GM06990 (cell line): ENCODE data around the gene PLXNB3.
A peak's percentile ranks its signal among the peaks of the same experiment; 100 is the strongest.

Experiments
- DNase-seq: peaks from one replicate; pipeline ENCODE4 v3.0.0-alpha.2; 2011; ENCODE audit not compliant: insufficient read length; ENCODE audit errors: extremely low read depth
- H3K27me3 ChIP-seq: replicated peaks from 2 replicates; pipeline ENCODE4 v1.6.0; 2011; ENCODE audit warnings: low read length; ENCODE audit not compliant: control insufficient read depth, insufficient read depth
- H3K36me3 ChIP-seq: 2 replicates; pipeline ENCODE4 v1.5.1; 2011; ENCODE audit warnings: low read length; ENCODE audit not compliant: control insufficient read depth, insufficient read depth
- H3K4me3 ChIP-seq: replicated peaks from 2 replicates; pipeline ENCODE4 v1.5.1; 2011; ENCODE audit warnings: low read depth, mild to moderate bottlenecking, control low read depth, low read length
- TF ChIP-seq, protein P1 (sequence below): IDR thresholded peaks from 2 replicates; pipeline ENCODE4 v1.5.1; 2011; ENCODE audit warnings: low read length, control low read depth, mild to moderate bottlenecking, inconsistent platforms; ENCODE audit not compliant: insufficient read depth, poor library complexity, severe bottlenecking

Gene PLXNB3

DNA sequence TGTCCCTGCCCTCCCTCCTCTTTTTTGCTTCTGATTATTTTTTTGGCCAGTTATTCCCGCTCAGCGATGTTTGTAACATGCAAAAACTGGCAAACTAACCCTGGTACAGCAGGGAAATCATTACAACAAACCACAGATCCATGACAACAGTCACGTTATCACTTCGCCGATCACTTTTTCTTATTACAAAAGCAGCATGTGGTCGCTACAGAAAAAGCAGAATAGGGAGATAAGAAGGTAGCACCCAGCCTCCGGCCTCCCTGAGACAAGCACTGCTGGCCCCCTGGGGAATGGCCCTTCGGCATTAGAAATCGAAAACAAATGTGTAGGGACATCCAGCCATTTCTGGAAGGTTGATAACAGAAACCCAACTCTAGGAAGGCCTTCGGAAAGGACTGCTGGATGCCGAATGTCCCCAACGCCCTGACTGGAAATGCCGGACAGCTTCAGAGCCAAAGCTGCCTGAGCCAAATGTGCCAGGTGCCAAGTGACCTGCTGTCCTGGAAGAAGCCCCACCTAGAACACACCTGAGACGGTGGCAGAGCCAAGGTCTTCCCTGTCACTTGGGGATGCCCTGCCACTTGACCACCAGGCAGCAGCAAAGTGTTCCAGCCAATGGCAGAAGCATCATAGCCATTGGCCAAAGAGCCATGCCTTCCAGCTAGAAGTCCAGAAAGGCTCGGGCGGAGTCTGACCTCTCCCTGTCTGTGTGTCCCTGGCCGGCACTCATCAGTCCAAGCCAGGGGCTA is 27.2 kb downstream of the PLXNB3 start:
- Histone ChIP-seq H3K27me3 (no peaks in the 10 kb centered on the region), H3K36me3 (peaks cover 5% of the 10 kb centered on the region), H3K4me3 (no peak overlapping the region)
- TF ChIP-seq, protein P1, sequence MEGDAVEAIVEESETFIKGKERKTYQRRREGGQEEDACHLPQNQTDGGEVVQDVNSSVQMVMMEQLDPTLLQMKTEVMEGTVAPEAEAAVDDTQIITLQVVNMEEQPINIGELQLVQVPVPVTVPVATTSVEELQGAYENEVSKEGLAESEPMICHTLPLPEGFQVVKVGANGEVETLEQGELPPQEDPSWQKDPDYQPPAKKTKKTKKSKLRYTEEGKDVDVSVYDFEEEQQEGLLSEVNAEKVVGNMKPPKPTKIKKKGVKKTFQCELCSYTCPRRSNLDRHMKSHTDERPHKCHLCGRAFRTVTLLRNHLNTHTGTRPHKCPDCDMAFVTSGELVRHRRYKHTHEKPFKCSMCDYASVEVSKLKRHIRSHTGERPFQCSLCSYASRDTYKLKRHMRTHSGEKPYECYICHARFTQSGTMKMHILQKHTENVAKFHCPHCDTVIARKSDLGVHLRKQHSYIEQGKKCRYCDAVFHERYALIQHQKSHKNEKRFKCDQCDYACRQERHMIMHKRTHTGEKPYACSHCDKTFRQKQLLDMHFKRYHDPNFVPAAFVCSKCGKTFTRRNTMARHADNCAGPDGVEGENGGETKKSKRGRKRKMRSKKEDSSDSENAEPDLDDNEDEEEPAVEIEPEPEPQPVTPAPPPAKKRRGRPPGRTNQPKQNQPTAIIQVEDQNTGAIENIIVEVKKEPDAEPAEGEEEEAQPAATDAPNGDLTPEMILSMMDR = no peak
- DNase-seq = no peak

DNA sequence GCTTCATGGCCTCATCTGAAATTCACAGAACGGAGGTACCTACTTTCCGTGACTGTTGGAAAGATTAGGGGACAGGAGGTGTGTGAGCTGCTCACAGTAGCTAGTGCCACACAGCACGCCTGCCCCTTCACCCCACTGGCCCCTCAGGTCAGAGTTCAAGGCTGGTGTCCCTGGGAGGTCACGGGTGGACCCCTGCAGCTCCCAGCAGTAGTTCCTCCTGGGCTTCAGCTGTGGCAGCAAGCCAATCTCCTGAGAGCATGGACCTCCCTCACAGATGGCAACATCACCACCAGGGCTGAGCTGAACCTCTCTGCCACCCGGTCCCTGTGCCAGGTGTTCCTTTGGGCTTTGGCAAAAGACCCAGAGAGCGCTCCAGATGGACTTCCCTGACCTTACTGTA is 28.3 kb downstream of the PLXNB3 start:
- DNase-seq = no peak
- Histone ChIP-seq H3K4me3 (peak overlapping the region; percentile 65; the same call in 1 of the 2 replicates), H3K27me3 (no peaks in the 10 kb centered on the region), H3K36me3 (peaks cover 13% of the 10 kb centered on the region)
- TF ChIP-seq, protein P1 = no peak

DNA sequence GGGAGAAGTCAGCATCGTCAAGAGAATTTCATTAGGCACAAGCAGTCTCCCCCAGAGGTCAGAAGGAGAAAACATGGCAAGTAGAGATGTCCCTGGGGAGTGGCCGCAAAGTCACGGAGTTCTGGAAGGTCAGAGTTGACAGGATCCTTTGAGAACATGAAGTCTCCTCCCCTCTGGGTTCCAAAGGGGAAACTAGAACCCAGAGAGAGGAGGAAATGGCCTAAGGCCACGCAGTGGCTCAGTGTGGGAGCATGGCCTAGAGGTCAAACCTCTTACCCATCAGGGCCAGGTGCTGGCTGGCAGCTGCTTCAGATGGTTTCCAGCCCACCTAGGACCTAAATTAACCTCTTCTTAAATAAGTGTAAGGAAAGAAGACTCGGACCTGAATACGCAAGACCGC is 29.2 kb downstream of the PLXNB3 start:
- no peak for DNase-seq
- H3K36me3 ChIP-seq = peaks cover 18% of the 10 kb centered on the region
- TF ChIP-seq, protein P1 = no peak
- peak overlapping the region; percentile 65 for H3K4me3 ChIP-seq
- no peaks in the 10 kb centered on the region for H3K27me3 ChIP-seq

DNA sequence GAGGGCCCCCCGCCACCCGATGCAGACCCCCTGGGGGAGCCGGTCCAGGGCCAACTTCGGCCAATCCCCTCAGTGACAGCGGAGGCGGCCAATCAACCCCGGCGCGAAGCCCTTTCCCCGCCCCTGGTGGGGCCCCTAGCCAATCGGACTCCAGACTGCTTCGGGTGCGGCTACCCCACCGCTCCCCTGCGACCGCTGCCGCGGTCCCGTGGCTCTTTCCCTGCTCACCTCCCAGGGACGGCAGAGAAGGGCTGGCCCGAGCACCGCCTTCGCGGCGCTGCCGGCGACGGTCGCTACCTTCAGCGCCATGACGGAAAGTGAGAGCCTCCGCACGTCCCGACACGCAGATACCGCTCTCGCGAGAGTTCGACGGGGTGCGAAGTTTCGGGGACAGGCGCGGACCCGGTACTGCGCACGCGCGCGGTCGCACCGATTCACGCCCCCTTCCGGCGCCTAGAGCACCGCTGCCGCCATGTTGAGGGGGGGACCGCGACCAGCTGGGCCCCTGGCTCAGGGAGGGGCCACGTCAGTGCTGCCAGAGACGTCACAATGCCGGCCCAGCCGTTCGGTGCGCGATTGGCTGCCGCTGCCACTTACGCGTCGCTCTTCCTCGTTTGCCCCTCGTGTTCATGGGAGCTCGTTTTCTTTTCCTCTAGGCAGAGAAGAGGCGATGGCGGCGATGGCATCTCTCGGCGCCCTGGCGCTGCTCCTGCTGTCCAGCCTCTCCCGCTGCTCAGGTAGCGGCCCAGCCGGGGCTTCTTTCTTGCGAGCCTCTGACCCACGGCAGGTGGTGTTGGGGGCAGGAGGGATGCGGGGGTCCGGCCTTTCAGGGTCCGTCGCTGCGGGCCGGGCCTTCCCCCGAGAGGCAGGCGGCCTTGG is 30.2 kb downstream of the PLXNB3 start, which contains the start of the genes IDH3G and SSR4:
TSS of gene IDH3G (minus strand) at position 358 of the 879 bp plus-strand sequence. CDS start at position 309, 49 bp downstream.
TSS of gene SSR4 (plus strand) at position 651 of the 879 bp plus-strand sequence. CDS start at position 671, 20 bp downstream.
- Histone ChIP-seq H3K36me3 (peaks cover 20% of the 10 kb centered on the region), H3K4me3 (peak within 1 kb of the TSS; percentile 65), H3K27me3 (no peaks in the 10 kb centered on the region)
- DNase-seq = peak; percentile 97
- TF ChIP-seq, protein P1 = no peak

DNA sequence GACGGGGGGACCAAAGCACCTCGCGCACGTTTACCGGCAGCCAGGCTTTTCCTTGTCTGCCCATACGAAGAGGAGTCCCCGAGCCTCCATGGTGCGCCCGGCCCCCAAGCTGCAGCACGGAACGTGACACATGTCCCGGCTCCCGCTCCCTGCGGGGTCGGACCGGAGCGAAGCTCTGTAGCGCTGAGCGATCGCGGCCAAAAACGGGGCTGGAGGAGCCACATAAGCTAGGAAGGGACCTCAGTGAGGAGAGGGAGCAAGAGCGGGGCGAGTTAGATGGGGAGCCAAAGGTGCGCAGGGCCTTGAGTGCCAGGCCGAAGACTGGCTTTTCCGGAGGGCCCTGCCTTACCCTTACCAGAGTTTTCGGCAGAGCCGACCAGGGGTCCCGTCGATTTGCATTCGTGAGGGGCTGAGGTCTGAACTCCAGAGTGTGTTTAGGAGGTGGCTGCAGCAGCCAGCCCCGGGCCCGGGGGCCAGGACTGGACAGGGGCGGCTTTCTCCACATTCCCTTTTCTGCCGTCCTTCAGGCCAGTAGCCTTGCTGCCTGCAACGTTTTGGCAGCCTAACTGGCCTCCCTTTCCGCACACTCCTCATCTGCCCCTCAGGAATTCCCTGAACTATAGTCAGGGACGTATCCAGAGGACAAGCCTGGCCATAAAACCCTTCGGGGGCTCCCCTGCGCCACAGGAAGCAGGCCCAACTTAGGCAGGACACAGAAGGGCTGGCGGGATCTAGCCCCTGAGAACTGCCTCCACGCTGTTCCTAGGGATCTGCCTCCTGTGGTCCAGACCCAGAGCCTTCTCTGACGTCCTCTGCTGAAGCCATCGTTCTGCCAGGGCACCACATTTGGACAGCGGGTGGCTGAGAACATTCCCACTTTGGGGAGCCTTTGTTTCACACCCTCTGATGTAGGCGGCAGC is 31.1 kb downstream of the PLXNB3 start:
- TF ChIP-seq, protein P1 = no peak
- peaks cover 19% of the 10 kb centered on the region for H3K36me3 ChIP-seq
- H3K4me3 ChIP-seq = peak overlapping the region; percentile 65
- no peak for DNase-seq
- H3K27me3 ChIP-seq = no peaks in the 10 kb centered on the region
